ENCODE measurements around the gene TNRC18.
"Not testable (repeated sequence)": the region's sequence is repeated elsewhere in the genome, so short reads cannot be mapped to it uniquely, and the experiment has no call there.

TNRC18 gene

DNA sequence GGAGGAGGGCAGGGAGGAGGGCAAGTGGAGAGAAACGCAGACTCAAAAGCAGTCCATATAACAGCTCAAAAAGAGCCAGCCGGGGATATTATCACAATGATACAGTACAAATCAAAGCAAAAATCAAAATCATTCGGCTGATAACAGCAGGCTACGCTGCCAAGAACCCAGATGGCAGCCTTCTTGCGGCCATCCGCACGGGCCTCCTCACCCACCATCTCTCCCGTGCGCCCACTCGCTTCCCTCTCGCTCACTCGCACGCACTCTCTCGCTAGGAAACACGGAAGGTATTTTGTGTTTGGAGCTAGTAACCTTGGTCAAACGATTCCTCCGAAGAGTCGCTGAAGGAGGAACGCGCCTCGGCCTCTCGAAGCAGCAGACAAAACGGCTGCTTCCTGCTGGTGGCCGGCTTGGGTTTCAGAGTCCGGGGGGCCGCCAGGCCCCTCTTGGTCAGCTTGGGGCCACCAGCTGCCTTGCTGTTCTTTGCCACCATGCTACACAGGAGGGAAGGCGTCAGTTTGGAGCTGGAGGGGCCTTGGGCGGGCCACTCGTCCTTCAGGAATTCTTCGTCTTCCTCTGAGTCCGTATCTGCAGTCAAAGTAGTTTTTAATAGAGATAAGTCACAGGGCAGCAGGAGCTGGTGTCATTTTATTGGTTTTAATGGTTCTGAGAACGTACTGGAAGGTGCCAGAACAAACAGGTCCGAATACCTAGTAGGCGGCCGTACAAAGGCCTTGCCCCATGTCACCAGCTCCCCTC, 71.9 kb downstream of the TNRC18 start:
- DNase-seq = peak in 2 of 58 donors; percentile 3 to 23

DNA sequence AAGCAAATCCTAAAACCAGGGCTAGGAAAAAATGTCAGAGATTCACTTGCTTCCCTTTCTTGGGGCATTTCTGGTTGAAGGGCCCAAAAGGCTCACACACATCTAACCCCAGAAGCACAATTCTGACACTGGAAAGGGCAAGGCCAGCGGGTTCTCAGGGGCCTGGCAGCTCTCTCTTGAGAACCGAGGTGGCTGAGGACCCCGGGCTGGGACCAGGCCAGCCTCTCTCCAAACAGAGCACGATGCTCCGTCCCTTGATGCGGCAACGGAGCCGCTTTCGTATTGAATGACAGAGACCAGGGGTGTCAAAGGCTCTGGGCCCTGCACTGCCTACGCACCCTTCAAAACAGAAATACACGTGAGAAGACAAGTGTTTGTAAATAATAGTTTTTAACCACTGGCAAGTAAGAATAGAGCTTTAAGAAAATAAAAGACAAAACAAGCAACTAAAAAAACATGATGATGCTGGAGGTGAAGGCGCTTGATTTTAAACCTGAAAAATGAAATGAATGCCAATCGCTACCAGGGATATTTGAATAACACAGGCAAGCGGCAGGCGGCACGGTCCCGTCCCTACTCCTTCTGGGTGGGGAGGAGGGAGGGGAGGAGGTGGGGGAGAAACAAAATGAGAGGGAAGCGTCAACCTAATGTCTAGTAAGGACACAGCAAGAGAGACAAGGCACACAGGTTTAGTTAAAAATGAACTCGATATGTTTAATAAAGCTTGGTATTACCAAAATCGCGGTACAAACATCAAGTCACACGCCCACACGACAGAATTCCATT, 72.8 kb downstream of the TNRC18 start:
- peak in 1 of 58 donors; percentile 4 for DNase-seq

DNA sequence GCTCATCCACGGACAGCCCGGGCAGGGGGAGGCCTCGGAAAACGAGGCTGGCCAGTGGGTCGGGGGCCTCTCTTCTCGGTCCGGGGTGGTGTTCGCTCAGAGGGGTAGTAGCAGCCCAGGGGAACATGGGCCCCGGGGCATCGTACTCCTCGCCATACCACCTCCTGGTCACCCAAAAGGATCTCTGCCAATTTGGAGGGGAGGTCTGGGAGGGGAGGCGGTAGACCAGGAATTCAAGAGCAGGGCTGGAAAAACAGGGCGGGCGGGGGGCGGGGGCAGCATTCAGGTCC, 73.5 kb downstream of the TNRC18 start:
- no peak for DNase-seq

DNA sequence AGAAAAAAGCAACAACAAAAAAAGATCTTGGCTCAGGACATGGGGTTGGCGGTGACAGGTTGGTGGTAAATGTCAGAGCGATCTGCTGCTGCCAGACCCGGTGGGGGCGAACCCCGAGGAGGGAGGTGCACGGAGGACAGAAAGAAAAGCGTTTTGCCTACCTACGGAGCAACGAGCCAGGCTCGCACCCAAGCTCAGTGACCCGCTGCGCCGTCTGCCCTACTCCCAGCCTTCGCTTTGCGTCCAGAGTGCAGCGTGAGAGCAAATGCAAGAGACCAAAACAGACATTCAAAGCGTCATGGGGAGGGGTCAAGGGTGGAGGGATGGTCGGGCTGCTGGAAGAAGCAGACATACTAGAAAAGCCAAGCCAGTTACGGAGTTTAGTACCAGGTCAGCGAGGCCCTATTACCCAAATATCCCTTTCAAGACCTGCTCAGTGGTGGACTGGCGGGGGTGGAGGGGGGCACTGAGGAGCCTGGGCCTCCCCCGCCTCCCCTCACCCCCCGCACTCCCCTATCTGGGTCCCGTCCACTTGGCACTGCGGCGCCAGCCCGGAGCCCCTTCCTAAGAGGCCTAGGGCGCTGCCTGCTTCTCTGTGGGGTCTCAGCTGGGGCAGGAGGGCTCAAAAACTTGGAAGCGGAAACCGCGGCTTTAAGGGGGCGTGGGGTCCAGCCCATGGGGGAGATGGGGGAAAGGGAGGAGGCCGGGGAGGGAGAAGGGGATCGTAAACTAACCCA, 74.0 kb downstream of the TNRC18 start:
- DNase-seq = no peak

DNA sequence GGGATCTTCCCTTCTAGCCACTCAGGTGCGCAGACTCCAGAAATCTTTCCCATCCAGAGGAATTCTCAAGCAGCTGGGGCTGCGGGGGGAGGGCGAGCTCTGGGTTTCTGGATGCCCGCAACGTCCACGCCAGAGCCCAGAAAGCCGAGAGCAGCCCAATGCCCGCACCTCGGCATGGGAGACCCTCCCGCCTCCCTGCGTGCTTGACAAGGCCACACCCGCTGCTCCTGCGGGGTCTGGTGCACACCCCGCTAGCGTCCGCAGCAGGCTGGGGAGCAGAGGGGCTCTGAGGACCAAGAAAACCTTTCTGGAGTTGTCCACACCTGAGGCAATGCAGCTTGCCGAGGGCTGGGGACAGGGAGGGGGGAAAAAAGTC, 74.6 kb downstream of the TNRC18 start:
- DNase-seq = no peak

DNA sequence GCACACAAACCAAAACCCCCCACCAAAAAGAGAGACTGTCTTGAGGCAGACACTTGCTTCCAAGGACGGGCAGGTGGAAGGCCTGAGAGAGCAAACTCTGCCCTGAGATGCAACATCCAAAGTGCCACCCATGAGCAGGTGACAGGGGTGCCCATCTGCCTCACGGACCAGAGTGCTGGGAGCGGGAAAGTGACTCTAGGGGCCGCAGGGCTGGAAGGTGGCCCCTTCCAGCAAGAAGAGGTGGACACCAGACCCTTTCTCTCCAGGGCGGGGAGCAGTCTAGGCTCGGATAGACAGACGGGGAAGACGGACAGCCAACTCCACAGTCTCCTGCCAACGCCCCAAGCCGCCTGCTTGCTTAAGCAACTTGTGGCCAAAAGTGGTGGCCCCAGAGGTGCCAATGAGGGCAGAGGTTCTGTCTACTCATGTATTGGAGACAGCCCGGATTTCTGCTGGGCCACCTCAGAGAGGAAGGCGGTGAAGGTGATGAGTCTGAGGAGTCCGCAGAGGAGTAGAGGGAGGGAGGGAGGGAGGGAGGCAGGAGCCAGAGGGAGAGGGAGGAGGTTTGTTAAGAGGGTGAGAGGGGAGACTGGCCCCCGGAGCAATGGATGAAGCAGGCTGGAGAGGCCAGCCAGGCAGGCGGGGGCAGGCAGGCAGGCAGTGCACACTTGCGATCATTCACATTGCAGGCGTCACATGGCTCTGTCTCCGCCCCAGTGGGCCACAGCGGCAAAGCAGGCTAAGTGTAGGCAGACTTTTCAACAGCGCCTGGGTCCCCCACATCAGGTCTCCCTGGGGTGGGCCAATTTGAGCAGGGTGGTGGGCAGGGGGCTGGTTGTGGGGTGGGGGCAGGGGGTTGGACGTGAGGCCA, 75.3 kb downstream of the TNRC18 start:
- DNase-seq = peak in 10 of 58 donors; percentile 9 to 31 (median 16)

DNA sequence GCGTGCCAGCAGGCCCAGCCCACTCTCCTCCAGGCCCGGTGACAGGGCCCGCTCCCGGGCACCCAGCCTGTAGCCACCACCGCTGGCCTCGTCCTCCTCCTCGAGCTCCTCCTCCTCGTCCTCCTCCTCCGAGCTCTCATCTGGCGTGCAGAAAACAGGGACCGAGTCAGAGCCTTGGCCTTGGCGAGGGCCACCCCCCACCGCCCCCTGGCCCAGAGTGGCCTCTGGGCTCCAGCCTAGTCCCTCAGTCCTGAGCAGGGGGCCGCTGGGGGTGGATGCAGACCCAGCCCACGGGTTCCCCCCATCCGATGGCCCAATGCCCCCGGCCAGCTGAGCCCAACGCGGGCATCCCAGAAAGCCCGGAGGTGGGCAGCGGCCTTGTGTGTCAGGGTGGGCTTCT, 78.0 kb downstream of the TNRC18 start:
- no peak for DNase-seq

DNA sequence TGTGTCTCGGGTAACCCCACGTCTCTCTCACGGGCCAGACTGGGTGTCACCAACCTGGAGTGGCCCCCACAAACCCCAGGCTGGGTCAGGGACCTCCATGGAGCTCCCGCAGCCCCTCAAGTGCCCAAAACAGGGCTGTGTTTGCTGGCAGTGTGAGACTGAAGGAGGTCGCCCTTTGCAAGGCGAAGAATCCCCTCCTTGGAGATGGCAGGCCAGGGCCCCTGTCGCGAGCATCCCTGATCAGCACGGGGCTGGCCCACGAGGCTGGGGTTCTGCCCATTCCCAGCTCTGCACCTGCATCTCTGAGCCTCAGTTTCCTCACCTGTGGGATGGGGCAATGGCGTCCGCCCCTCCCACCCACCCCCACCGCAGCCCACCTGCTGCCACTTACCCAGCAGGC, 78.5 kb downstream of the TNRC18 start:
- no peak for DNase-seq

DNA sequence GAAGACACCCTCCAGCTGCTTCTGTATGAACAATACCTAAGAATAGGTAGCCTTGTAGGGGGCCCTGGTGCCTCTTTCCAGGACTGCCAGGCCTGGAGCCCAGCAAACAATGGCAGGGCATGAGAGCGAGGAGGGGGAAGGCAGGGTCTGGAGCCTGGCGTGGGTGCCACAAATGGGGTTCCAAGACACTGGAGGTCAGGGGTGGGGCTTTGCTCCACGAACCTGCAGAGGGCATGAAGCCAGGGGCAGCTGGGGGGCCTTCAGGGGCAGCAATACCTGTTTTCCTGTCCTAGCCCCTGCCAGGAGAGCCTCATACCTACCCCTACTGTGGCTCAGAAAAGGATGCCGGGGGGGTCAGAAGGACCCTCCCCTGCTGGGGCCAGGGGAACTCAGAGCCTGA, 79.3 kb downstream of the TNRC18 start:
- DNase-seq = no peak

DNA sequence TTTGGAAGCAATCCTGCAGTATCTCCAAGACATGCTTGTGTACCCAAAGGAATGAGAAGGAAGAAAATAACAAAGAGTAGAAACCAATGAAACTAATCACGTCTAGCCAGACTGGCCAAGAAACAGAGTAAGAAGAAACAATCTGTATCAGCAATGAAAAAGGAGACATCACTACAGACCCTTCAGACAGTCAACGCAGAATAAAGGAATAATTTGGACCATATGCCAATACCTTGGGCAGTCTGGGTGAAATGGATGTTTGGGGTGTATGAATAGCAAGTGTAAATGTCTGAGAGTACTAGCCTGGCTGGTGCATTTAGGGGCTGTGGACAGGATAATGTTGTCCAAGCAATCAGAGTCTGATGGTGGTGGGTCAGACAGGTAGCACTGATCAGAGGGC, 79.8 kb downstream of the TNRC18 start:
- DNase-seq = no peak

DNA sequence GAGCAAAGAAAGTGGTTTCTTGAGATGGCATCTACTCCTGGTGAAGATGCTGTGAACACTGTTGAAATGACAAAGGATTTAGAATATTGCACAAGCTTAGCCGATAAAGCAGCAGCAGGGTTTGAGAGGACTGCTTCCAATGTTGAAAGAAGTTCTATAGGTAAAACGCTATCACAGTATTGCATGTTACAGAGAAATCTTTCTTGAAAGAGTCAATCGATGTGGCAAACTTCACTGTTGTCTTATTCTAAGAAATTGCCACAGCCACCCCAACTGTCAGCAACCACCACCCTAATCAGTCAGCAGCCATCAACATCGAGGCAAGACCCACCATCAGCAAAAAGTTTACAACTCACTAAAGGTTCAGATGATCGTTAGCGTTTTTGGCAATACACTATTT, 81.0 kb downstream of the TNRC18 start:
- DNase-seq = no peak

DNA sequence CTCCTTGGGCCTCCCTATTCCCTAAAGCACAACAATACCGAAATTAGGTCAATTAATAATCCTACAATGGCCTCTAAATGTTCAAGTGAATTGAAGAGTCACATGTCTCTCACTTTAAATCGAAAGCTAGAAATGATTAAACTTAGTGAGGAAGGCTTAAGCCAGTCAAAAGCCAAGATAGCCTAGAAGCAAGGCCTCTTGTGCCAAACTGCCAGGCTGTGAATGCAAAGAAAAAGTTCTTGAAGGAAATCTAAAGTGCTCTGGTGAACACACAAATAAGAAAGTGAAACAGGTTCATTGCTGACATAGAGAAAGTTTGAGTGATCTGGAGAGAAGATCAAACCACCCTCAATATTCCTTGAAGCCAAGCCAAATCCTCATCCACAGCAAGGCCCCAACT, 83.7 kb downstream of the TNRC18 start:
- DNase-seq = no peak

DNA sequence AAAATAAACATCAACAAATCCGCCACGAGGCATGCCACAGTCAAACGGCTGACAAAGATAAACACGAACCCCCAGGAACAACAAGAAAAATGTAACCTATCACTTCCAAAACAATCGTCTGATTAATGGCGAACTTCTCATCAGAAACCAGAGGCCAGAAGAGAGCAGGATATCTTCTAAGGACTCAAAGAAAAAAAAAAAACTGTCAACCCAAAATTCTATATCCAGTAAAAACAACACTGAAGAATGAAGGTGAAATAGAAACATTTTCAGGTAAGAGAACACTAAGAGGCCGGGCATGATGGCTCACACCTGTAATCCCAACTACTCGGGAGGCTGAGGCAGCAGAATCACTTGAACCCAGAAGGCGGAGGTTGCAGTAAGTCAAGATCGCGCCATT, 86.6 kb downstream of the TNRC18 start:
- DNase-seq = no peak

DNA sequence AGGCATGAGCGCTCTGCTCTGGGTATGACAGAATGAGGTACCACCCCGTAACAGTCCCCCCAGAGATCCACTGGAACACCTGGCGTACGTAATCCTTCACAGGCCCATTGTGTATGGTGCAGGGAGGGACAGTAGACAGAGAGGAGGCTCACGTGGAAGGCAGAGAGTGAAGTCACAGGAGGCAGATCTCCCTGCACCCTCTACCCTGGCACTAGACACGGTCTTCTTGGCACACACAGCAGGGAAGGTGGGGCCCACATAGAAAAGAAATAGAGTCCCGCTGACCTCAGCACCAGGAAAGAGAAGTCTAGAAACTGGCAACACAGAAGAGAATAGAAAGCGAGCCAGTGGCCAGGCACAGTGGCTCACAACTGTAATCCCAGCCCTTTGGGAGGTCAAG, 89.0 kb downstream of the TNRC18 start:
- peak in 1 of 58 donors; percentile 2 for DNase-seq

DNA sequence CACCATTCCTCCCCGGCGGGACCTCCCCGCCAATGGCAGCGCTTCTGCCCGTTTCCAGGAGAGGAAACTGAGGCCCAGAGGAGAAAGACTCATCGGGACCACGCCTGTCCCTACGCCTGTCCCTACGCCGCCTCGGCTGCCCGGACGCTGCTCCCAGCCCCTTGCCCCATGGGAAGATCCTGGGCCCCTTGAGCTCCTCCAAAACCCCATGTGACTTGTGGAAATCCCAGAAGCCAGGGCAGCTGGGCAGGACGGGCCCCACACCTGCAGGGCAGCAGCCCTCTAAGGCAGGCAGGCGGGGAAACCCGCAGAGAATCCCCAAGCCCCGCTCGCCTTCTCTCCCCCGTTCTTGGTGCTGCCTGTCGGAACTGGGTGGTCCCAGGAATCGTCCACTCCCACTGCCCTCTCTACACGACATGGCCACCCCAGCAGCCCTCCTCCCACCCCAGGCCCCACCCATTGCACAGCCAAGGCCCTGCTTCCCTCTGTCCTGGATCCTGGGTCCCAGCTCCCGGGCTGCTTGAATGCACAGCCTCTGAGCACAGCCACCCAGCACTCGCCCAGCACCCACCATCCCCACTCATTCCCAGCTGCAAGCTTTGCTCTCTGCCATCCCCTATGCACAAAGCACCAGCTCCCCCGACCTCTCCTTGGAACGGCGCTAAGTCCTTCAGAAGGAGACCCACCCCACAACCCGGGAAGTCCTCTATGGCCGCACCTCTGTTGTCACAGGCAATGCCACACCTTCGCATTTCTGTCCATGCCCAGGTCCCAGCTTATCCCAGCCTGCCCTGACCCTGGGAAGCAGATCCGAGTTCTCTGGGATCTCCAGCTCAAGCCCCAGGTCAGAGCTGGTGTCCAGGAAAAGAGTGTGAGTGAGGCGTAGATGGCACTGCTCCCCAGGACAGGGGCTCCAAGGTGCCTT, 90.3 kb downstream of the TNRC18 start:
- no peak for DNase-seq

DNA sequence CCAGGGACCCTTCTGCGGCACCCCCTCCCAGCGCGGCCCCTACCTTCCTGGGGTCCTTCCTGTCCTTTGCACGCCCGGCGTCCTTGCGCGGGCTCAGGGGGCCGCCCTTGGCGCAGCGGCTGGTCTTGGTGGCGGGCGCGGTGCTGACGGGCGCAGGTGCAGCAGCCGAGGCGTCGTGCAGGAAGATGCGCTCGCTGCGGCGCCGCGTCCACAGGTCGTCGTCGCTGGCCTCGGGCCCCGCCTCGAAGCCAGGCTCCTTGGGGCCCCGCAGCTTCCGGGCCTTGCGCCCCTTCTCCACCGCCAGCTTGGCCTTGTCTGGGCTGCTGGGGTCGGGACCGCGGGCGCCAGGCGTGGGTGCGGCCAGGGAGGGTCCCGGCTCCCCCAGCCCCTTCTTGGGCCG, 91.1 kb downstream of the TNRC18 start:
- DNase-seq = no peak

DNA sequence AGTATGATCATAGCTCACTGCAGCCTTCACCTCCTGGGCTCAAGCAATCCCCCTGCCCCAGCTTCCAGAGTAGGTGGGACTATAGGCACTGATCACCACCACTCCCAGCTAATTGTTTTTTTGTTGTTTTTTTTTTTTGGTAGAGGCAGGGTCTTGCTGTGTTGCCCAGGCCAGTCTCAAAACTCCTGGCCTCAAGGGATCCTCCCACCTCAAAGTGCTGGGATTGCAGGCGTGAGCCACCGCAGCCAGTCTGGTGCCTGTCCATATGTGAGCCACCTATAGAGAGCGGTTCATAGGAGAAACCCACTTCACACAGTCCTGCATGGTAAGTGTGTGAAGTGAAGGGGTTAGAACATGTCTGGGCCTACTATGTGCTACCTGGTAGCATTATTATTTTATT, 93.3 kb downstream of the TNRC18 start:
- DNase-seq = no peak

DNA sequence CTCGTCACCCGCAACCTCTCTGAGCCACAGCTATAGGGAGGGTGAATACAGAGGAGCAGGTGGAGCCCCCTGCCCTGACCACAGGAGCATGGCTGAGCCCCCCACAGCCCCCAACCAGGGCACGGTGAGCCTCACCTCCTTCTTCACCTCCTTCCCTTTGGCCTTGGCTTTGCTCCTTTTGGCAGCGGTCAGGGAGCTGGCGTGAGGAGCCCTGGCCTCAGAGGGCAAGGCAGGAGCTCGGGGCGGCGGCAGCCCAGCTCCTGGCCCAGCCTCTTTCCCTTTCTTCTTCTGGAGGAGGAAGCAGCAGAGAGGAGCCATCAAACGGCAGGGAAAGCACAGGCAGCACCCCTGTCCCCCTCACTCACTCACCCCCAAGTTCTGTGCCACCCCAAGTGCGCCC, 98.7 kb downstream of the TNRC18 start:
- no peak for DNase-seq

DNA sequence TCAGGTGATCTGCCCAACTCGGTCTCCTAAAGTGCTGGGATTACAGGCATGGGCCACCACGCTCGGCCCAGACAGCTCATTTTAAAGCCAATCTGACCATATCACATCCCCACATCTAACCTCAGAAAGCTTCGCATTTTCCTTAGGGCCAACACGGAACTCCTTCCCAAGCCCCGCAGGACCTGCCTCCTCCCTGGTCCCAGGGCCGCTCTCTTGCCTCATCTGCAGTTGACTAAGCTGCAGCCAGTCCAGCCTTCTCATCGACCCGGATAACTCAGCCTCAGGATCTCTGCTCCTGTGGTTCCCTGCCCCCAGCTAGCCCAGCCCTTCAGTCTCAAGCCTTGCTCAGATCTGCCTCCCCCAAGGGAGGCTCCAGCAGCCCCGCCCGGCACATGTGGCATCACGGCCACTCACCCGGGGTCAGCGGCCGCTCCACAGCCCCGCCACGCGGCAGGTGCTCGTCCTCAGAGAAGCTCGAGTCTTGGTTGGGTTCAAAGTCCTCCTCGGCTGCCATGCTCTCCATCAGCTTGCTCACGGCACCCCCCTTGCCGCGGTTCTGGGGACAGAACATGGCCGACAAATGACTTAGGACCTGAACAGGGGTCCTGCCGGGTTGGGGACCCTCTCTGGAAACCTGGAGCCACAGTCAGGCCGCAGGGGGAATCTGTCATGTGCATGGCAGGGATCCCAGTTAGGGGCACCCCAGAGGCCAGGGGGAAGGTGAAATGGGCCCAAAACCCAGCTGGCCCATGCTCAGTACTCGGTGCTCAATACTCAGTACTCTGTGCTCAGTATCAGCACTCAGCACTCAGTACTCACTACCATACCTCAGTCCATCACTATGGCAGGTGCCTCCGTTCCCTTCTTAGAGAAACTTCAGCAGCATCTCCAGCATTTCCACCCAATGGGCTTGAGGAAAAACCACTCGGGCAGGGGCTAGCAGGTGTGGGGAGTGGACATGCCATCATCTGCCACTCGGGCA, 99.5 kb downstream of the TNRC18 start:
- not testable (repeated sequence) for DNase-seq
